ENCODE measurements around the gene CBARP.

- TF ChIP-seq CTCF (conservative IDR thresholded peaks at IDR 0.05; ENCODE audit: low read depth, low read length) (no peak), POLR2A (IDR thresholded peaks at IDR 0.05; ENCODE audit: low read depth, low read length) (no peak), MAZ (IDR thresholded peaks at IDR 0.05; ENCODE audit: borderline replicate concordance, low read depth, low read length) (no peak), CEBPB (IDR thresholded peaks at IDR 0.05; ENCODE audit: low read depth, low read length) (no peak), ELK1 (IDR thresholded peaks at IDR 0.05; ENCODE audit: borderline replicate concordance, low read depth, low read length) (no peak)
Measured at GRCh38 chr19:1261798-1262622, 24.2 kb upstream of the CBARP start.
